Glutamatergic neuron (in vitro differentiated cells): Measurements from ENCODE around the gene SLC7A6. TPM values are rescaled to one million over a fixed set of nuclear protein-coding genes. Genes with fewer than 3 reads are reported as not detected.

Experiments
- DNase-seq: peaks from one replicate; pipeline ENCODE4 v3.0.0; 2022
- H3K27ac Mint-ChIP-seq: one replicate; pipeline ENCODE4 v1.8.0; 2020; ENCODE audit warnings: mild to moderate bottlenecking, mixed read lengths, inconsistent platforms; ENCODE audit not compliant: unreplicated experiment
- H3K27me3 Mint-ChIP-seq: one replicate; pipeline ENCODE4 v1.8.0; 2020; ENCODE audit warnings: mild to moderate bottlenecking, moderate library complexity, mixed read lengths, inconsistent platforms; ENCODE audit not compliant: unreplicated experiment
- H3K36me3 Mint-ChIP-seq: one replicate; pipeline ENCODE4 v1.8.0; 2020; ENCODE audit warnings: mild to moderate bottlenecking, mixed read lengths, inconsistent platforms; ENCODE audit not compliant: unreplicated experiment
- H3K4me1 Mint-ChIP-seq: one replicate; pipeline ENCODE4 v1.8.0; 2020; ENCODE audit warnings: mild to moderate bottlenecking, low read depth, mixed read lengths, inconsistent platforms; ENCODE audit not compliant: unreplicated experiment
- H3K4me3 Mint-ChIP-seq: one replicate; pipeline ENCODE4 v1.8.0; 2020; ENCODE audit warnings: mild to moderate bottlenecking, mixed read lengths, inconsistent platforms; ENCODE audit not compliant: unreplicated experiment
- H3K9me3 Mint-ChIP-seq: one replicate; pipeline ENCODE4 v1.8.0; 2020; ENCODE audit warnings: mild to moderate bottlenecking, moderate library complexity, mixed read lengths, inconsistent platforms; ENCODE audit not compliant: unreplicated experiment
- CTCF ChIP-seq: fragments of 200-600 bp; sonication (generic); IDR thresholded peaks from one replicate; pipeline ENCODE4 v1.5.0; 2021; ENCODE audit not compliant: partially characterized antibody, unreplicated experiment
- total RNA-seq: library from RNA; stranded (reverse); fragmentation: NEBNext Ultra II Directional; extraction: Animal tissue kit (Norgen Biotek cat#: 25700); gene quantifications from one replicate; pipeline ENCODE4 v1.2.1, GENCODE V29; 2021; ENCODE audit not compliant: unreplicated experiment

SLC7A6 gene
- total RNA-seq, 1 donor from 2014 or later: 78.1 TPM

- TF ChIP-seq CTCF: peak; percentile 79
- H3K27ac Mint-ChIP-seq: no peak overlapping the region
- no peak overlapping the region for H3K4me3 Mint-ChIP-seq
- no peaks in the 10 kb centered on the region for H3K4me1 Mint-ChIP-seq
- H3K9me3 Mint-ChIP-seq: no peaks in the 10 kb centered on the region
- DNase-seq: peak; percentile 80
- H3K36me3 Mint-ChIP-seq: no peaks in the 10 kb centered on the region
- H3K27me3 Mint-ChIP-seq: no peaks in the 10 kb centered on the region
Measured at GRCh38 chr16:68328151-68328859, 64.0 kb downstream of the SLC7A6 start.

- no peaks in the 10 kb centered on the region for H3K9me3 Mint-ChIP-seq
- H3K27me3 Mint-ChIP-seq: no peaks in the 10 kb centered on the region
- no peak for DNase-seq
- H3K36me3 Mint-ChIP-seq: no peaks in the 10 kb centered on the region
- no peak overlapping the region for H3K27ac Mint-ChIP-seq
- no peaks in the 10 kb centered on the region for H3K4me1 Mint-ChIP-seq
- peak; percentile 60 for TF ChIP-seq CTCF
- H3K4me3 Mint-ChIP-seq: no peak overlapping the region
Measured at GRCh38 chr16:68328860-68329390, 64.6 kb downstream of the SLC7A6 start.

- H3K27ac Mint-ChIP-seq: no peak overlapping the region
- H3K27me3 Mint-ChIP-seq: no peaks in the 10 kb centered on the region
- no peaks in the 10 kb centered on the region for H3K9me3 Mint-ChIP-seq
- H3K4me3 Mint-ChIP-seq: no peak overlapping the region
- no peaks in the 10 kb centered on the region for H3K36me3 Mint-ChIP-seq
- no peaks in the 10 kb centered on the region for H3K4me1 Mint-ChIP-seq
- no peak for DNase-seq
- no peak for TF ChIP-seq CTCF
Measured at GRCh38 chr16:68331879-68332410, 67.6 kb downstream of the SLC7A6 start.

GRCh38 chr16:68332411-68333121 is 68.2 kb downstream of the SLC7A6 start:
- DNase-seq: no peak
- H3K4me1 Mint-ChIP-seq: no peaks in the 10 kb centered on the region
- no peaks in the 10 kb centered on the region for H3K9me3 Mint-ChIP-seq
- H3K27me3 Mint-ChIP-seq: no peaks in the 10 kb centered on the region
- no peaks in the 10 kb centered on the region for H3K36me3 Mint-ChIP-seq
- TF ChIP-seq CTCF: no peak
- H3K27ac Mint-ChIP-seq: no peak overlapping the region
- no peak overlapping the region for H3K4me3 Mint-ChIP-seq
